ENCODE data around the gene EDEM3. TPM values are rescaled to one million over a fixed set of nuclear protein-coding genes. Genes with fewer than 3 reads are reported as not detected.

Gene EDEM3
- total RNA-seq, 1 experiment from 2014 or later, result 14.5 TPM

DNA sequence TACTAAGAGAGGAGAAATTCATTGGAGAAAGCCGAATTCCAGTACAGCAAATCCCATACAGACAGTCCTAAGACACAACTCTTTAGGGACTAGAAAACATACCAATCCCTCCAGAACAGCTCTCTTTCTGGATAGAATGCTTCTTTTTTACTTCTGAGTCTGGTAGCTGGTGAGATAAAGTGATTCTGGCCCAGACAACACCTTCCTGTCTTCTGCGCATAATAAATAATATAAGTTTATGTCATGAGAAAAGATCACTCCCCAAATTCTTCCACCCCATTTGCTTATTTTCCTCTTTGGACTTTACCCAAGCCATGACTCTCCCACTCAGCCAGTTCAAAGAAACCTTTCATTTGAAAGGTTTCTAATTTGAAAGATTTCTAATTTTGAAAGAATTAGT, 98.4 kb downstream of the EDEM3 start:
- Histone ChIP-seq H3K4me3 (no peak overlapping the region), H3K4me1 (replicated peaks; ENCODE audit: insufficient read depth) (no peaks in the 10 kb centered on the region), H4K20me1 (ENCODE audit: insufficient read depth) (no peaks in the 10 kb centered on the region), H3K27me3 (ENCODE audit: insufficient read depth, low read depth) (no peaks in the 10 kb centered on the region), H3K36me3 (ENCODE audit: low read depth) (no peaks in the 10 kb centered on the region), H3K79me2 (ENCODE audit: low read depth) (no peaks in the 10 kb centered on the region), H2AFZ (no peak overlapping the region), H3K9me3 (ENCODE audit: insufficient read depth, low read depth) (no peaks in the 10 kb centered on the region), H3K9me2 (ENCODE audit: insufficient read depth) (no peaks in the 10 kb centered on the region), H3K27ac (no peak overlapping the region), H3K4me2 (no peak overlapping the region), H3F3A (ENCODE audit: insufficient read depth, low read depth) (no peaks in the 10 kb centered on the region)
- intact Hi-C loops (cut with micrococcal nuclease; ENCODE audit: unreplicated experiment), result no loop called here
- TF ChIP-seq, protein P1, sequence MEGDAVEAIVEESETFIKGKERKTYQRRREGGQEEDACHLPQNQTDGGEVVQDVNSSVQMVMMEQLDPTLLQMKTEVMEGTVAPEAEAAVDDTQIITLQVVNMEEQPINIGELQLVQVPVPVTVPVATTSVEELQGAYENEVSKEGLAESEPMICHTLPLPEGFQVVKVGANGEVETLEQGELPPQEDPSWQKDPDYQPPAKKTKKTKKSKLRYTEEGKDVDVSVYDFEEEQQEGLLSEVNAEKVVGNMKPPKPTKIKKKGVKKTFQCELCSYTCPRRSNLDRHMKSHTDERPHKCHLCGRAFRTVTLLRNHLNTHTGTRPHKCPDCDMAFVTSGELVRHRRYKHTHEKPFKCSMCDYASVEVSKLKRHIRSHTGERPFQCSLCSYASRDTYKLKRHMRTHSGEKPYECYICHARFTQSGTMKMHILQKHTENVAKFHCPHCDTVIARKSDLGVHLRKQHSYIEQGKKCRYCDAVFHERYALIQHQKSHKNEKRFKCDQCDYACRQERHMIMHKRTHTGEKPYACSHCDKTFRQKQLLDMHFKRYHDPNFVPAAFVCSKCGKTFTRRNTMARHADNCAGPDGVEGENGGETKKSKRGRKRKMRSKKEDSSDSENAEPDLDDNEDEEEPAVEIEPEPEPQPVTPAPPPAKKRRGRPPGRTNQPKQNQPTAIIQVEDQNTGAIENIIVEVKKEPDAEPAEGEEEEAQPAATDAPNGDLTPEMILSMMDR (conservative IDR thresholded peaks at IDR 0.05), result no peak
- no peak for TF ChIP-seq EZH2 (IDR thresholded peaks at IDR 0.05; ENCODE audit: low read depth)
- ChIA-PET POLR2A (ENCODE audit: unreplicated experiment) (no interaction called here), CTCF (no interaction called here)
- no peak for DNase-seq
- BruUV-seq (replicated peaks), result no TSS peak

DNA sequence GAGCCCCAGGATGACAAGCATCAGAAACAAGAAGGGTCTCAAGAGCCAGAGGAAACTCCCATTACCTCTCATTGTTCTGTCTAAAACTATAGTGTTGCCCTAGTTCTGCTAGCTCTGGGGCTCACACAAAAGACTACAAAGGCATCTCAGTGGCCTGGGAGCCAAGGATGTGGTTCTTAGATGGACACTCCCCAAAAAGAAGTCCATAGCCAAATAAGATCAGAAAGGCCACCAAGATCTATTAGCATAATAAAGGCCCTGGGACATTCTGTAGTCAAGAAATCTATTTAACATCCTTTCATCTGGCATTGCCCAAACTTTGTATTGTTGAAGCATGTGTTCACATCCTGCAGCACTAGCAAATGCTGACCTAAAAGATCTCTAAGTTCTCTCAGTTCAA, 99.5 kb downstream of the EDEM3 start:
- Histone ChIP-seq H3K4me1 (replicated peaks; ENCODE audit: insufficient read depth) (no peaks in the 10 kb centered on the region), H3K9me3 (ENCODE audit: insufficient read depth, low read depth) (no peaks in the 10 kb centered on the region), H2AFZ (no peak overlapping the region), H3K36me3 (ENCODE audit: low read depth) (no peaks in the 10 kb centered on the region), H3K79me2 (ENCODE audit: low read depth) (no peaks in the 10 kb centered on the region), H4K20me1 (ENCODE audit: insufficient read depth) (no peaks in the 10 kb centered on the region), H3K9me2 (ENCODE audit: insufficient read depth) (no peaks in the 10 kb centered on the region), H3F3A (ENCODE audit: insufficient read depth, low read depth) (no peaks in the 10 kb centered on the region), H3K4me3 (no peak overlapping the region), H3K27me3 (ENCODE audit: insufficient read depth, low read depth) (no peaks in the 10 kb centered on the region), H3K27ac (no peak overlapping the region), H3K4me2 (no peak overlapping the region)
- TF ChIP-seq, protein P1 (conservative IDR thresholded peaks at IDR 0.05), result no peak
- TF ChIP-seq EZH2 (IDR thresholded peaks at IDR 0.05; ENCODE audit: low read depth), result no peak
- DNase-seq, result no peak
- intact Hi-C loops (cut with micrococcal nuclease; ENCODE audit: unreplicated experiment), result no loop called here
- BruUV-seq (replicated peaks), result no TSS peak
- CTCF ChIA-PET, result no interaction called here
- POLR2A ChIA-PET (ENCODE audit: unreplicated experiment), result no interaction called here

DNA sequence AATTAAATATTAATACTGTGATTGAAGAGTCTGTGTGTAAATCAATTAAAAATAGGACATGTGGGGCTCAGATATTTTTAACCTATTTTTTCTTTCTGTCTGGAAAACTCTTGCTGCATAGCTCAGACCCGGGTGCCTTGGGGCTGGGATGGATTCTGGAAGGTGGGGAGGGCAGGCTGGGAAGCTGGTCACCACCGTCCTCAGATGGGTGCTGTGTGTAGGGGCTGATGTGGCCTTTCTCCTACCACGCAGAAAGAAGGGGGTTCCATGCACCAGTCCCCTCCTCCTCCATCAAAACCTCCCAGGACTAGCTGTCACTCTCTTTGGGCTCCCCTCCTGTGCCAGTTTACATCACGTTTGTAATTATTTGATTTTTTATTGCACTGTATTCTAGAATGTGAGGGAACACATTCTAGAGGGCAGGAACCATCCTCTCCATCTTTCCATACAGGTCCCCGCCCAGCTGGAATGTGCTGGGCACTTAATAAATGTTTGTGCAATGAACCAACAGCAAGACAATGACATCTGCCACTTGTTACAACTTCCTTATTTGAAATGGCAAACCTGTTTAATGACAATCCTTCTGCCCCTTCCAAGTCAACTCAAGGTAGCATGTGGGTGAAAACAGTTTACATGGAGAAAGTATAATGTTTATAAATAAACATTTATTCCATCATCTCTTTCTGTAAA, 104.3 kb downstream of the EDEM3 start:
- Histone ChIP-seq H3K4me1 (replicated peaks; ENCODE audit: insufficient read depth) (no peaks in the 10 kb centered on the region), H4K20me1 (ENCODE audit: insufficient read depth) (no peaks in the 10 kb centered on the region), H3K27ac (no peak overlapping the region), H3F3A (ENCODE audit: insufficient read depth, low read depth) (no peaks in the 10 kb centered on the region), H3K36me3 (ENCODE audit: low read depth) (no peaks in the 10 kb centered on the region), H2AFZ (no peak overlapping the region), H3K79me2 (ENCODE audit: low read depth) (no peaks in the 10 kb centered on the region), H3K27me3 (ENCODE audit: insufficient read depth, low read depth) (no peaks in the 10 kb centered on the region), H3K4me2 (no peak overlapping the region), H3K9me3 (ENCODE audit: insufficient read depth, low read depth) (no peaks in the 10 kb centered on the region), H3K9me2 (ENCODE audit: insufficient read depth) (no peaks in the 10 kb centered on the region), H3K4me3 (no peak overlapping the region)
- ChIA-PET POLR2A (ENCODE audit: unreplicated experiment) (interaction anchor here (0.7 kb wide), 1 partner anchor 108 kb away, joined by 7 read pairs; no protein-coding TSS in a partner anchor), CTCF (no interaction called here)
- peak in 1 of 2 experiments; percentile 56 for DNase-seq
- TF ChIP-seq EZH2 (IDR thresholded peaks at IDR 0.05; ENCODE audit: low read depth), result no peak
- TF ChIP-seq, protein P1 (conservative IDR thresholded peaks at IDR 0.05), result no peak
- intact Hi-C loops (cut with micrococcal nuclease; ENCODE audit: unreplicated experiment), result no loop called here
- no TSS peak for BruUV-seq (replicated peaks)
